Uterus (tissue), 2 donors: Measurements from ENCODE around the gene LRP1B.

Source experiments
- POLR2A ChIP-seq, 2 donors: fragments of 450-650 bp; IDR thresholded peaks; one replicate each; pipeline ENCODE4 v1.6.1; 2016; ENCODE audit warnings: antibody characterized with exemption in 2 of 2, mild to moderate bottlenecking in 1 of 2, moderate library complexity in 1 of 2
- TF ChIP-seq, protein P1 (sequence below), 4 experiments: fragments of 200-600 bp in 2 of 4; fragments of 450-650 bp in 2 of 4; sonication (generic) in 2 of 4; IDR thresholded peaks; one replicate each; pipeline ENCODE4 v1.5.1; 2016 to 2019; ENCODE audit warnings: antibody characterized with exemption in 4 of 4, mild to moderate bottlenecking in 2 of 4, moderate library complexity in 1 of 4

DNA sequence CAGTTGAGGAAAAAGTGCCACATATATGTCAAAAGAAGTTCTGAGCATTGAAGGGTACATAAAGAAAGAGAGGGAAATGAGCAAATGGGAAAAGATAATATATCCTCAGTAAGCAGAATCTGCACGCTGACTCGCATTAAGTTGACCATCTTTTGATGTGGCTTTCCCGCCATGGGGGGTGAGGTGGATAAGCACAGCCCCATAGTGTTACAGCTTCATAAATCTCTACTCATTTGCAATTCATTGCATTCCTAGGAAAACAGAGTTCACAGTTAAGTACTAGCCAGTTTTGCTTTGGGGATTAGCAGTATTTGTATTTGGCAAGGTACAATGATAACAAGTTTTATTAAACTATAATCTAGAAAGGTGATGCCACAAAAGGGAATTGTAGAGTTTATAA lies 814.2 kb downstream of the LRP1B start:
- TF ChIP-seq, protein P1, sequence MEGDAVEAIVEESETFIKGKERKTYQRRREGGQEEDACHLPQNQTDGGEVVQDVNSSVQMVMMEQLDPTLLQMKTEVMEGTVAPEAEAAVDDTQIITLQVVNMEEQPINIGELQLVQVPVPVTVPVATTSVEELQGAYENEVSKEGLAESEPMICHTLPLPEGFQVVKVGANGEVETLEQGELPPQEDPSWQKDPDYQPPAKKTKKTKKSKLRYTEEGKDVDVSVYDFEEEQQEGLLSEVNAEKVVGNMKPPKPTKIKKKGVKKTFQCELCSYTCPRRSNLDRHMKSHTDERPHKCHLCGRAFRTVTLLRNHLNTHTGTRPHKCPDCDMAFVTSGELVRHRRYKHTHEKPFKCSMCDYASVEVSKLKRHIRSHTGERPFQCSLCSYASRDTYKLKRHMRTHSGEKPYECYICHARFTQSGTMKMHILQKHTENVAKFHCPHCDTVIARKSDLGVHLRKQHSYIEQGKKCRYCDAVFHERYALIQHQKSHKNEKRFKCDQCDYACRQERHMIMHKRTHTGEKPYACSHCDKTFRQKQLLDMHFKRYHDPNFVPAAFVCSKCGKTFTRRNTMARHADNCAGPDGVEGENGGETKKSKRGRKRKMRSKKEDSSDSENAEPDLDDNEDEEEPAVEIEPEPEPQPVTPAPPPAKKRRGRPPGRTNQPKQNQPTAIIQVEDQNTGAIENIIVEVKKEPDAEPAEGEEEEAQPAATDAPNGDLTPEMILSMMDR (IDR thresholded peaks at IDR 0.05): no peak
- no peak for TF ChIP-seq POLR2A (IDR thresholded peaks at IDR 0.05)
